WTC11 (cell line): ENCODE measurements around the gene GAB2.

Experiments used
- ATF2 ChIP-seq: sonication (generic); formaldehyde crosslinking; IDR thresholded peaks from 2 replicates; pipeline ENCODE4 v1.8.1; 2022; ENCODE audit warnings: low read depth, missing genetic modification reagents, borderline replicate concordance
- ZNF232 ChIP-seq: sonication (generic); formaldehyde crosslinking; IDR thresholded peaks from 2 replicates; pipeline ENCODE4 v1.8.0; 2022; ENCODE audit warnings: mild to moderate bottlenecking, missing genetic modification reagents
- TF ChIP-seq, protein P1 (sequence below): fragments of 200-600 bp; IDR thresholded peaks from 2 replicates; pipeline ENCODE4 v1.8.0; 2022; ENCODE audit warnings: antibody characterized with exemption

- TF ChIP-seq, protein P1, sequence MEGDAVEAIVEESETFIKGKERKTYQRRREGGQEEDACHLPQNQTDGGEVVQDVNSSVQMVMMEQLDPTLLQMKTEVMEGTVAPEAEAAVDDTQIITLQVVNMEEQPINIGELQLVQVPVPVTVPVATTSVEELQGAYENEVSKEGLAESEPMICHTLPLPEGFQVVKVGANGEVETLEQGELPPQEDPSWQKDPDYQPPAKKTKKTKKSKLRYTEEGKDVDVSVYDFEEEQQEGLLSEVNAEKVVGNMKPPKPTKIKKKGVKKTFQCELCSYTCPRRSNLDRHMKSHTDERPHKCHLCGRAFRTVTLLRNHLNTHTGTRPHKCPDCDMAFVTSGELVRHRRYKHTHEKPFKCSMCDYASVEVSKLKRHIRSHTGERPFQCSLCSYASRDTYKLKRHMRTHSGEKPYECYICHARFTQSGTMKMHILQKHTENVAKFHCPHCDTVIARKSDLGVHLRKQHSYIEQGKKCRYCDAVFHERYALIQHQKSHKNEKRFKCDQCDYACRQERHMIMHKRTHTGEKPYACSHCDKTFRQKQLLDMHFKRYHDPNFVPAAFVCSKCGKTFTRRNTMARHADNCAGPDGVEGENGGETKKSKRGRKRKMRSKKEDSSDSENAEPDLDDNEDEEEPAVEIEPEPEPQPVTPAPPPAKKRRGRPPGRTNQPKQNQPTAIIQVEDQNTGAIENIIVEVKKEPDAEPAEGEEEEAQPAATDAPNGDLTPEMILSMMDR: no peak
- TF ChIP-seq ZNF232 (CRISPR knock-in tag) (no peak), ATF2 (CRISPR knock-in tag) (no peak)
Observed at GRCh38 chr11:78210000-78210608, 207.5 kb downstream of the GAB2 start.
